Stimulated activated naive CD4-positive, alpha-beta T cell treated with Interleukin-2 at 50 U/mL for 16 hours (primary cell): ENCODE results near the gene GRIK4.

Source experiments
- DNase-seq: peaks from one replicate; lab custom pipeline; 2025; lab: John Stamatoyannopoulos, UW

The GRIK4 gene

GRCh38 chr11:120509346-120510053, 2.0 kb upstream of the GRIK4 start:
- DNase-seq: no peak

GRCh38 chr11:120510406-120511115, 987 bp upstream of the GRIK4 start:
- no peak for DNase-seq

- no peak for DNase-seq
Measured at GRCh38 chr11:120511820-120512738, 531 bp downstream of the GRIK4 start.

- DNase-seq: no peak
Measured at GRCh38 chr11:120512739-120513435, 1.3 kb downstream of the GRIK4 start.

- no peak for DNase-seq
Measured at GRCh38 chr11:120513436-120514315, 2.1 kb downstream of the GRIK4 start.

GRCh38 chr11:120514541-120515121, 3.1 kb downstream of the GRIK4 start:
- no peak for DNase-seq

- no peak for DNase-seq
Measured at GRCh38 chr11:120515186-120515723, 3.7 kb downstream of the GRIK4 start.

GRCh38 chr11:120516461-120517389, 5.2 kb downstream of the GRIK4 start:
- DNase-seq: no peak

- DNase-seq: no peak
Measured at GRCh38 chr11:120517390-120517761, 5.8 kb downstream of the GRIK4 start.

GRCh38 chr11:120517801-120518291, 6.3 kb downstream of the GRIK4 start:
- no peak for DNase-seq

- DNase-seq: no peak
Measured at GRCh38 chr11:120518356-120518755, 6.8 kb downstream of the GRIK4 start.

- DNase-seq: no peak
Measured at GRCh38 chr11:120519474-120519873, 7.9 kb downstream of the GRIK4 start.

GRCh38 chr11:120520091-120520822, 8.7 kb downstream of the GRIK4 start:
- DNase-seq: no peak

- no peak for DNase-seq
Measured at GRCh38 chr11:120521176-120521575, 9.6 kb downstream of the GRIK4 start.

- no peak for DNase-seq
Measured at GRCh38 chr11:120522021-120522420, 10.5 kb downstream of the GRIK4 start.

GRCh38 chr11:120522736-120523135, 11.2 kb downstream of the GRIK4 start:
- DNase-seq: no peak

- no peak for DNase-seq
Measured at GRCh38 chr11:120523196-120523595, 11.6 kb downstream of the GRIK4 start.

- DNase-seq: no peak
Measured at GRCh38 chr11:120524536-120525085, 13.1 kb downstream of the GRIK4 start.
